H1 (cell line): ENCODE measurements around the gene IL3. TPM values are rescaled to one million over a fixed set of nuclear protein-coding genes. Genes with fewer than 3 reads are reported as not detected.

Source experiments
- CTCF ChIA-PET: fragments of 300-600 bp; sonication (Branson Sonifier 250); formaldehyde crosslinking; loops from one replicate; lab custom pipeline; 2021; ENCODE audit not compliant: partially characterized antibody; lab: Charles Lee
- POLR2A ChIA-PET: fragments of 300-600 bp; sonication (Branson Sonifier 250); formaldehyde crosslinking; loops from one replicate; lab custom pipeline; 2021; ENCODE audit warnings: inconsistent platforms; ENCODE audit not compliant: partially characterized antibody; lab: Charles Lee
- DNase-seq, 2 experiments: peaks; one replicate each; pipeline versions ENCODE4 v3.0.0 to v3.0.0-alpha.2; 2010 to 2022; ENCODE audit warnings: low spot score in 2 of 2, low read depth in 1 of 2, mixed read lengths in 1 of 2
- FAIRE-seq: peaks from 2 replicates; lab custom pipeline; 2011; peaks lifted over from hg19 to GRCh38; lab: Jason Lieb, UNC
- H2AFZ ChIP-seq: 2 replicates; pipeline ENCODE4 v1.8.1; 2012; ENCODE audit warnings: low read length, inconsistent platforms
- H2AK5ac ChIP-seq: 2 replicates; pipeline ENCODE4 v1.6.1; 2013; ENCODE audit warnings: low read depth, low read length
- H2BK120ac ChIP-seq: replicated peaks from 2 replicates; pipeline ENCODE3; 2013; ENCODE audit warnings: low read depth, low read length, inconsistent platforms
- H2BK12ac ChIP-seq: 2 replicates; pipeline ENCODE4 v1.6.1; 2013; ENCODE audit warnings: low read depth, low read length
- H2BK15ac ChIP-seq: 2 replicates; pipeline ENCODE4 v1.6.1; 2013; ENCODE audit warnings: low read length
- H2BK20ac ChIP-seq: 2 replicates; pipeline ENCODE4 v1.6.1; 2013; ENCODE audit warnings: low read length
- H2BK5ac ChIP-seq: 2 replicates; pipeline ENCODE4 v1.6.1; 2013; ENCODE audit warnings: low read depth, low read length
- H3K14ac ChIP-seq: 2 replicates; pipeline ENCODE4 v1.6.1; 2013; ENCODE audit warnings: inconsistent platforms; ENCODE audit not compliant: insufficient read length
- H3K18ac ChIP-seq: 2 replicates; pipeline ENCODE4 v1.6.1; 2013; ENCODE audit warnings: low read length; ENCODE audit errors: extremely low read depth
- H3K23ac ChIP-seq: 2 replicates; pipeline ENCODE4 v1.6.1; 2013; ENCODE audit warnings: inconsistent platforms; ENCODE audit not compliant: insufficient read length
- H3K23me2 ChIP-seq: 2 replicates; pipeline ENCODE4 v1.6.1; 2013; ENCODE audit warnings: low read depth, low read length
- H3K27ac ChIP-seq: 2 replicates; pipeline ENCODE4 v1.6.1; 2011; ENCODE audit warnings: low read depth, low read length, inconsistent platforms
- H3K27me3 ChIP-seq, 4 experiments: replicated peaks in 1 of 4; 1 replicate in 1 of 4; 2 replicates in 3 of 4; pipeline versions ENCODE4 v1.6.1 to v1.8.1; 2011 to 2013; ENCODE audit warnings: low read length in 3 of 4, mild to moderate bottlenecking in 3 of 4, inconsistent platforms in 2 of 4, mixed read lengths in 2 of 4, moderate library complexity in 1 of 4; ENCODE audit not compliant: control insufficient read depth in 3 of 4, insufficient read depth in 3 of 4; ENCODE audit errors: extremely low read depth in 1 of 4
- H3K36me3 ChIP-seq, 4 experiments: 2 replicates each; pipeline versions ENCODE4 v1.6.1 to v1.8.1; 2011 to 2013; ENCODE audit warnings: mild to moderate bottlenecking in 4 of 4, low read length in 3 of 4, moderate library complexity in 2 of 4, control low read depth in 1 of 4, inconsistent platforms in 1 of 4; ENCODE audit not compliant: insufficient read depth in 4 of 4, control insufficient read depth in 2 of 4
- H3K4ac ChIP-seq: replicated peaks from 2 replicates; pipeline ENCODE3; 2013; ENCODE audit warnings: low read length, low read depth, mixed read lengths, inconsistent platforms; ENCODE audit not compliant: insufficient read length
- H3K4me1 ChIP-seq, 4 experiments: replicated peaks in 1 of 4; 1 replicate in 1 of 4; 2 replicates in 3 of 4; pipeline versions ENCODE4 v1.6.1 to v1.8.1; 2011 to 2013; ENCODE audit warnings: low read length in 3 of 4, inconsistent platforms in 2 of 4, mixed read lengths in 1 of 4; ENCODE audit not compliant: insufficient read depth in 4 of 4, control insufficient read depth in 3 of 4
- H3K4me2 ChIP-seq, 2 experiments: 2 replicates each; pipeline versions ENCODE4 v1.6.1 to v1.8.1; 2011 to 2013; ENCODE audit warnings: low read depth in 2 of 2, low read length in 2 of 2, control low read depth in 1 of 2, inconsistent platforms in 1 of 2, mild to moderate bottlenecking in 1 of 2; ENCODE audit not compliant: insufficient read depth in 1 of 2
- H3K4me3 ChIP-seq, 4 experiments: fragments of 200-600, 300-600 bp in 1 of 4; sonication (generic), shearing (Covaris generic), sonication (Bioruptor Twin) in 1 of 4; 2 replicates each; pipeline versions ENCODE4 v1.5.1 to v1.8.1; 2011 to 2016; ENCODE audit warnings: low read length in 4 of 4, low read depth in 3 of 4, control low read depth in 2 of 4, inconsistent platforms in 2 of 4, mild to moderate bottlenecking in 2 of 4, mixed read lengths in 1 of 4, moderate library complexity in 1 of 4; ENCODE audit not compliant: insufficient read depth in 2 of 4; ENCODE audit errors: extremely low read depth in 1 of 4
- H3K56ac ChIP-seq: replicated peaks from 2 replicates; pipeline ENCODE3; 2013; ENCODE audit warnings: low read depth, mild to moderate bottlenecking, mixed read lengths, low read length, inconsistent platforms; ENCODE audit not compliant: insufficient read length
- H3K79me1 ChIP-seq: 2 replicates; pipeline ENCODE4 v1.6.1; 2013; ENCODE audit warnings: low read depth, low read length, control low read depth
- H3K79me2 ChIP-seq, 2 experiments: 2 replicates each; pipeline versions ENCODE4 v1.6.1 to v1.8.1; 2012 to 2013; ENCODE audit warnings: low read length in 2 of 2, mild to moderate bottlenecking in 2 of 2, inconsistent platforms in 1 of 2; ENCODE audit not compliant: insufficient read depth in 2 of 2, control insufficient read depth in 1 of 2
- H3K9ac ChIP-seq, 4 experiments: replicated peaks in 1 of 4; 1 replicate in 1 of 4; 2 replicates in 3 of 4; pipeline versions ENCODE4 v1.6.1 to v1.8.1; 2011 to 2013; ENCODE audit warnings: low read depth in 3 of 4, low read length in 3 of 4, control low read depth in 2 of 4, mild to moderate bottlenecking in 2 of 4, moderate library complexity in 2 of 4, inconsistent platforms in 1 of 4; ENCODE audit errors: extremely low read depth in 1 of 4
- H3K9me3 ChIP-seq, 2 experiments: 2 replicates each; pipeline versions ENCODE4 v1.6.1 to v1.8.1; 2012 to 2013; ENCODE audit warnings: mild to moderate bottlenecking in 2 of 2, moderate library complexity in 2 of 2, control low read depth in 1 of 2, inconsistent platforms in 1 of 2, low read depth in 1 of 2, low read length in 1 of 2, mixed read lengths in 1 of 2; ENCODE audit not compliant: insufficient read depth in 2 of 2
- H4K20me1 ChIP-seq, 2 experiments: replicated peaks in 1 of 2; 2 replicates each; pipeline versions ENCODE3 to v1.8.1; 2011 to 2013; ENCODE audit warnings: inconsistent platforms in 2 of 2, low read length in 2 of 2, mild to moderate bottlenecking in 1 of 2; ENCODE audit not compliant: insufficient read depth in 2 of 2, control insufficient read depth in 1 of 2
- H4K5ac ChIP-seq: 2 replicates; pipeline ENCODE4 v1.6.1; 2013; ENCODE audit warnings: low read length, low read depth, mixed read lengths, inconsistent platforms; ENCODE audit not compliant: insufficient read length
- H4K8ac ChIP-seq: 2 replicates; pipeline ENCODE4 v1.8.0; 2013; ENCODE audit warnings: mild to moderate bottlenecking, moderate library complexity, low read length, inconsistent platforms; ENCODE audit not compliant: insufficient read depth; ENCODE audit errors: extremely low read depth
- H4K91ac ChIP-seq: replicated peaks from 2 replicates; pipeline ENCODE3; 2013; ENCODE audit warnings: low read length, mixed read lengths, inconsistent platforms; ENCODE audit not compliant: insufficient read length
- CHD1 ChIP-seq: IDR thresholded peaks from 2 replicates; pipeline ENCODE4 v1.6.1; 2012; ENCODE audit warnings: low read depth, low read length, improper control_type of control experiment
- FOSL1 ChIP-seq: IDR thresholded peaks from 2 replicates; pipeline ENCODE4 v1.6.1; 2011; ENCODE audit warnings: mild to moderate bottlenecking, low read depth, low read length, moderate library complexity; ENCODE audit not compliant: insufficient read depth
- HDAC6 ChIP-seq: IDR thresholded peaks from one replicate; pipeline ENCODE4 v1.7.1; 2012; ENCODE audit warnings: low read depth, mild to moderate bottlenecking, inconsistent platforms, low read length, moderate library complexity
- RAD21 ChIP-seq, 2 experiments: IDR thresholded peaks in 1 of 2; conservative IDR thresholded peaks in 1 of 2; 2 replicates each; pipeline ENCODE4 v1.6.1; 2011; ENCODE audit warnings: low read depth in 2 of 2, low read length in 2 of 2, improper control_type of control experiment in 1 of 2, inconsistent platforms in 1 of 2, mild to moderate bottlenecking in 1 of 2, moderate library complexity in 1 of 2
- SIRT6 ChIP-seq: IDR thresholded peaks from one replicate; pipeline ENCODE4 v1.7.1; 2012; ENCODE audit warnings: low read length, inconsistent platforms
- WGBS, 2 experiments: shearing (Covaris generic) in 1 of 2; methylation state at CpG; one replicate each; pipeline versions ENCODE4 v1.1.6 to v1.1.7; 2013 to 2015; ENCODE audit warnings: low lambda C conversion rate in 2 of 2, mixed read lengths in 2 of 2, inconsistent platforms in 1 of 2, low coverage in 1 of 2, missing lambda C conversion rate in 1 of 2; ENCODE audit not compliant: insufficient replicate concordance in 2 of 2, insufficient coverage in 1 of 2, insufficient read length in 1 of 2; ENCODE audit errors: extremely low coverage in 1 of 2, missing lambda C conversion rate in 1 of 2; 5-methylcytosine and 5-hydroxymethylcytosine counted together
- polyA plus RNA-seq, 7 experiments: library from polyadenylated mRNA; depleted of rRNA in 3 of 7; stranded (reverse) in 5 of 7; unstranded in 2 of 7; fragments of >200 nt in 5 of 7; fragments of 200-250 nt in 2 of 7; gene quantifications; 1 replicate in 5 of 7; 2 replicates in 1 of 7; 4 replicates in 1 of 7; pipeline versions ENCODE4 v1.2.1 to v1.2.3, GENCODE V29; 2011 to 2013; ENCODE audit warnings: missing spikeins in 2 of 7, mixed read lengths in 2 of 7
- total RNA-seq: library from RNA; stranded (reverse); fragmentation: NEBNext Ultra II Directional; extraction: Animal tissue kit (Norgen Biotek cat#: 25700); gene quantifications from 2 replicates; pipeline ENCODE4 v1.2.1, GENCODE V29; 2021
- TF ChIP-seq, protein P1 (sequence below): IDR thresholded peaks from 2 replicates; pipeline ENCODE4 v1.6.1; 2011; ENCODE audit warnings: low read length, improper control_type of control experiment

Gene IL3
- total and polyA plus RNA-seq, 2 of the 8 experiments (the other 6 are each of a cell fraction or from before 2014, with no cell fraction given) = not detected

DNA sequence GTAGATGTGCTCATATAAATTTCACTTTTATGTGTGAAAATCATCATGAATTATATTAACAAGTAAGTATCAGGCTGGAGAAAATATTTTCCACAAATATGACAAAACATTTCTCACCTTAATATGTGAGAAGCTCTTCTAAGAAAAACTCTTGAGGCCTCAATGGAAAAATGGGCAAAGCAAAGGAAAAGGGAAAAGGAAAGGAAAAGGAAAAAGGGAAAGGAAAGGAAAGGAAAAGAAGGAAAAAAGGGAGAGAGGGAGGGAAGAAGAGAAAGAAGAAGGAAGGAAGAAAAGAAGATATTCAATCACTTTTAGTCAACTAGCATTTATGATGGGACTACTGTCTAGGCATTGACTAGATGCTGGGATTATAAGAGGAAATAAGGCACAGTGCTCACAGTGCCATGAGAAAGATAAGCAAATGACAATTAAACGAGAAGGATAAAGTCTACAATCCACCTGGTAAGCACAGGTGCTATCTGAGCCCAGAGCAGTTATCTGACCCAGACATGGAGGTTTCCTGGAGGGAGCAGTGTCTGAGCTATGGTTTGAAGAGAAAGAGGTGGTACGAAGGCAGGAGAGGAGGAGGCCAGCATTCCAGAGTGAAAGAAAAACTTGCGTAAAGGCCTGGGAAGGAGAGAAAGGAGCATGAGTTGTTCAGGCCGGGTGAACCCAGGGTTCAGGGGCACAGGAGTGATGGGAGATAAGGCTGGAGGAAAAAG, 30.7 kb upstream of the IL3 start:
- Histone ChIP-seq H4K8ac (no peak overlapping the region), H3K23ac (no peak overlapping the region), H2BK15ac (no peak overlapping the region), H3K27ac (no peak overlapping the region), H3K56ac (no peak overlapping the region), H4K20me1 (no peaks in the 10 kb centered on the region), H3K4me3 (no peak overlapping the region), H3K79me1 (no peaks in the 10 kb centered on the region), H3K4me1 (no peaks in the 10 kb centered on the region), H2BK20ac (no peak overlapping the region), H3K79me2 (no peaks in the 10 kb centered on the region), H3K36me3 (no peaks in the 10 kb centered on the region), H3K4ac (no peak overlapping the region), H3K23me2 (no peaks in the 10 kb centered on the region; the same call in 1 of the 2 replicates), H3K9me3 (no peaks in the 10 kb centered on the region), H2BK12ac (no peak overlapping the region), H3K27me3 (no peaks in the 10 kb centered on the region), H3K18ac (no peak overlapping the region), H4K91ac (no peak overlapping the region), H2BK5ac (no peak overlapping the region), H3K4me2 (no peak overlapping the region), H2BK120ac (no peak overlapping the region), H3K14ac (no peak overlapping the region), H4K5ac (no peak overlapping the region), H2AFZ (no peak overlapping the region), H3K9ac (no peak overlapping the region), H2AK5ac (no peak overlapping the region)
- CTCF ChIA-PET = interaction anchor here (0.6 kb wide), 1 partner anchor 31 kb away, joined by 3 read pairs; no protein-coding TSS in a partner anchor
- FAIRE-seq = no peak
- no peak for DNase-seq
- no peak for TF ChIP-seq RAD21 (IDR thresholded peaks at IDR 0.05 in 1 of 2, conservative IDR thresholded peaks at IDR 0.05 in 1 of 2; ENCODE audit: low read depth in 2 of 2, low read length in 2 of 2)
- no peak for TF ChIP-seq HDAC6
- no peak for TF ChIP-seq CHD1
- no peak for TF ChIP-seq SIRT6
- TF ChIP-seq FOSL1 = no peak
- TF ChIP-seq, protein P1, sequence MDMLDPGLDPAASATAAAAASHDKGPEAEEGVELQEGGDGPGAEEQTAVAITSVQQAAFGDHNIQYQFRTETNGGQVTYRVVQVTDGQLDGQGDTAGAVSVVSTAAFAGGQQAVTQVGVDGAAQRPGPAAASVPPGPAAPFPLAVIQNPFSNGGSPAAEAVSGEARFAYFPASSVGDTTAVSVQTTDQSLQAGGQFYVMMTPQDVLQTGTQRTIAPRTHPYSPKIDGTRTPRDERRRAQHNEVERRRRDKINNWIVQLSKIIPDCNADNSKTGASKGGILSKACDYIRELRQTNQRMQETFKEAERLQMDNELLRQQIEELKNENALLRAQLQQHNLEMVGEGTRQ = no peak
- POLR2A ChIA-PET = no interaction called here
- WGBS, 2 experiments = 84% methylated on average over 4 of the region's 4 CpGs; no CpG with 5 or more reads in 1 of the 2 experiments
